ENCODE measurements around the gene GAN. TPM values are rescaled to one million over a fixed set of nuclear protein-coding genes. Genes with fewer than 3 reads are reported as not detected.

The GAN gene
- total RNA-seq, 1 donor from 2014 or later: 25.5 TPM

- H3K4me3 Mint-ChIP-seq: no peak overlapping the region
- Histone ChIP-seq H3K36me3 (no peaks in the 10 kb centered on the region), H2AFZ (replicated peaks) (no peak overlapping the region), H3K4me1 (peaks cover 6% of the 10 kb centered on the region), H3K9me3 (ENCODE audit: low read depth) (no peaks in the 10 kb centered on the region), H3K9ac (no peak overlapping the region), H3K4me3 (no peak overlapping the region), H3F3A (ENCODE audit: low read depth) (no peaks in the 10 kb centered on the region), H3K27ac (no peak overlapping the region), H3K27me3 (no peaks in the 10 kb centered on the region), H3K4me2 (no peak overlapping the region), H3K79me2 (ENCODE audit: low read depth) (peaks cover 58% of the 10 kb centered on the region), H4K20me1 (ENCODE audit: low read depth) (peaks cover 30% of the 10 kb centered on the region)
- no peak overlapping the region for H3K27ac Mint-ChIP-seq
- H3K9me3 Mint-ChIP-seq: no peaks in the 10 kb centered on the region
- no peak for DNase-seq (ENCODE audit: low spot score)
- peaks cover 20% of the 10 kb centered on the region for H3K4me1 Mint-ChIP-seq
- TF ChIP-seq CTCF (IDR thresholded peaks at IDR 0.05) (no peak), EZH2phosphoT487 (IDR thresholded peaks at IDR 0.05) (no peak), EZH2 (IDR thresholded peaks at IDR 0.05) (no peak)
- peaks cover 4% of the 10 kb centered on the region for H3K27me3 Mint-ChIP-seq (ENCODE audit: insufficient read depth, low read depth)
- peaks cover 8% of the 10 kb centered on the region for H3K36me3 Mint-ChIP-seq
Observed at GRCh38 chr16:81327447-81328196, 12.9 kb downstream of the GAN start.

GRCh38 chr16:81329947-81330346, 15.2 kb downstream of the GAN start:
- H3K79me2 ChIP-seq (ENCODE audit: low read depth): peaks cover 40% of the 10 kb centered on the region
- no peaks in the 10 kb centered on the region for H3K4me1 ChIP-seq
- no peaks in the 10 kb centered on the region for H3K9me3 ChIP-seq (ENCODE audit: low read depth)
- peaks cover 2% of the 10 kb centered on the region for H3K27me3 Mint-ChIP-seq (ENCODE audit: insufficient read depth, low read depth)
- H4K20me1 ChIP-seq (ENCODE audit: low read depth): peaks cover 17% of the 10 kb centered on the region
- H3K4me1 Mint-ChIP-seq: peaks cover 10% of the 10 kb centered on the region
- peaks cover 18% of the 10 kb centered on the region for H3K36me3 Mint-ChIP-seq
- no peak overlapping the region for H3K27ac ChIP-seq
- H3K27me3 ChIP-seq: no peaks in the 10 kb centered on the region
- no peak for DNase-seq (ENCODE audit: low spot score)
- H3K4me3 ChIP-seq: no peak overlapping the region
- H3K9ac ChIP-seq: no peak overlapping the region
- H3F3A ChIP-seq (ENCODE audit: low read depth): no peaks in the 10 kb centered on the region
- H3K36me3 ChIP-seq: no peaks in the 10 kb centered on the region
- no peak overlapping the region for H3K4me3 Mint-ChIP-seq
- no peak overlapping the region for H2AFZ ChIP-seq (replicated peaks)
- no peak overlapping the region for H3K4me2 ChIP-seq
- H3K9me3 Mint-ChIP-seq: peaks cover 2% of the 10 kb centered on the region
- TF ChIP-seq EZH2 (IDR thresholded peaks at IDR 0.05): no peak
- TF ChIP-seq CTCF (IDR thresholded peaks at IDR 0.05): no peak
- no peak for TF ChIP-seq EZH2phosphoT487 (IDR thresholded peaks at IDR 0.05)
- no peak overlapping the region for H3K27ac Mint-ChIP-seq

- H3K9ac ChIP-seq: no peak overlapping the region
- H3K4me1 Mint-ChIP-seq: peaks cover 10% of the 10 kb centered on the region
- H2AFZ ChIP-seq (replicated peaks): no peak overlapping the region
- H3K36me3 Mint-ChIP-seq: peaks cover 19% of the 10 kb centered on the region
- H3K9me3 ChIP-seq (ENCODE audit: low read depth): no peaks in the 10 kb centered on the region
- no peak overlapping the region for H3K27ac ChIP-seq
- no peak overlapping the region for H3K4me3 Mint-ChIP-seq
- DNase-seq (ENCODE audit: low spot score): no peak
- H3K9me3 Mint-ChIP-seq: peaks cover 8% of the 10 kb centered on the region
- H3K4me1 ChIP-seq: no peaks in the 10 kb centered on the region
- TF ChIP-seq EZH2phosphoT487 (IDR thresholded peaks at IDR 0.05): no peak
- no peak for TF ChIP-seq EZH2 (IDR thresholded peaks at IDR 0.05)
- TF ChIP-seq CTCF (IDR thresholded peaks at IDR 0.05): no peak
- H3K27me3 ChIP-seq: no peaks in the 10 kb centered on the region
- H4K20me1 ChIP-seq (ENCODE audit: low read depth): peaks cover 18% of the 10 kb centered on the region
- H3K79me2 ChIP-seq (ENCODE audit: low read depth): peaks cover 47% of the 10 kb centered on the region
- H3K27ac Mint-ChIP-seq: no peak overlapping the region
- no peak overlapping the region for H3K4me3 ChIP-seq
- H3F3A ChIP-seq (ENCODE audit: low read depth): no peaks in the 10 kb centered on the region
- H3K27me3 Mint-ChIP-seq (ENCODE audit: insufficient read depth, low read depth): peaks cover 2% of the 10 kb centered on the region
- no peaks in the 10 kb centered on the region for H3K36me3 ChIP-seq
- no peak overlapping the region for H3K4me2 ChIP-seq
Observed at GRCh38 chr16:81333356-81333755, 18.6 kb downstream of the GAN start.
